ENCODE data around the gene SPATA13.

The SPATA13 gene

GRCh38 chr13:24353736-24354135 is 193.2 kb downstream of the SPATA13 start:
- no peak for DNase-seq

- no peak for DNase-seq
Observed at GRCh38 chr13:24355103-24355502, 194.6 kb downstream of the SPATA13 start.

GRCh38 chr13:24356270-24356669 is 195.8 kb downstream of the SPATA13 start:
- no peak for DNase-seq
